ENCODE results near the gene DGKB. TPM values are rescaled to one million over a fixed set of nuclear protein-coding genes. Genes with fewer than 3 reads are reported as not detected.

The DGKB gene
- total RNA-seq, 1 donor from 2014 or later, result 5.5 TPM

DNA sequence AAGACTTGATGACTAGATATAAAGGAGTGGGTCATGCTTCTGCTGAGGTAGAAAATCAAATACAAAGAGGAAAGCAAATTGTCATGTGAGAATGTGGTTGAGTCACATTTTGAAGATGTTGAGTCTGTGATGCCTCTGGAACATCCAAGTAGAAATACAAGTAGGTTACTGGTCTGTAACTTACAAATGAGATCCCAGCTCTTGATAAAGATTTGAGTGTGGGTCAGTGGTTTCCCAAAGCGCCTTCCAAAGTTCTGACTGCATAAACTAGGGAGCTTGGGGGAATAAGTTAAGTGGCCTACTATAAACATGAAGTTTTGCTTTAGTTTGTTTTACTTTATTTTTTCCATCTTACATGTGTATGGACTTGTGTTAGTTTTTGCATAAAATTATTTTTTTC, 768.8 kb downstream of the DGKB start:
- H3K4me1 ChIP-seq, result no peaks in the 10 kb centered on the region
- TF ChIP-seq, protein P1, sequence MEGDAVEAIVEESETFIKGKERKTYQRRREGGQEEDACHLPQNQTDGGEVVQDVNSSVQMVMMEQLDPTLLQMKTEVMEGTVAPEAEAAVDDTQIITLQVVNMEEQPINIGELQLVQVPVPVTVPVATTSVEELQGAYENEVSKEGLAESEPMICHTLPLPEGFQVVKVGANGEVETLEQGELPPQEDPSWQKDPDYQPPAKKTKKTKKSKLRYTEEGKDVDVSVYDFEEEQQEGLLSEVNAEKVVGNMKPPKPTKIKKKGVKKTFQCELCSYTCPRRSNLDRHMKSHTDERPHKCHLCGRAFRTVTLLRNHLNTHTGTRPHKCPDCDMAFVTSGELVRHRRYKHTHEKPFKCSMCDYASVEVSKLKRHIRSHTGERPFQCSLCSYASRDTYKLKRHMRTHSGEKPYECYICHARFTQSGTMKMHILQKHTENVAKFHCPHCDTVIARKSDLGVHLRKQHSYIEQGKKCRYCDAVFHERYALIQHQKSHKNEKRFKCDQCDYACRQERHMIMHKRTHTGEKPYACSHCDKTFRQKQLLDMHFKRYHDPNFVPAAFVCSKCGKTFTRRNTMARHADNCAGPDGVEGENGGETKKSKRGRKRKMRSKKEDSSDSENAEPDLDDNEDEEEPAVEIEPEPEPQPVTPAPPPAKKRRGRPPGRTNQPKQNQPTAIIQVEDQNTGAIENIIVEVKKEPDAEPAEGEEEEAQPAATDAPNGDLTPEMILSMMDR (IDR thresholded peaks at IDR 0.05), result no peak
- no peak for TF ChIP-seq EZH2phosphoT487 (IDR thresholded peaks at IDR 0.05)
- TF ChIP-seq EZH2 (IDR thresholded peaks at IDR 0.05), result no peak
- no peak overlapping the region for H2AFZ ChIP-seq (replicated peaks)
- no peaks in the 10 kb centered on the region for H4K20me1 ChIP-seq (ENCODE audit: low read depth)
- Mint-ChIP-seq H3K4me1 (no peaks in the 10 kb centered on the region), H3K27me3 (ENCODE audit: insufficient read depth, low read depth) (no peaks in the 10 kb centered on the region), H3K27ac (no peak overlapping the region), H3K4me3 (no peak overlapping the region), H3K9me3 (peaks cover 2% of the 10 kb centered on the region), H3K36me3 (no peaks in the 10 kb centered on the region)
- no peak overlapping the region for H3K9ac ChIP-seq
- no peak overlapping the region for H3K4me2 ChIP-seq
- DNase-seq (ENCODE audit: low spot score), result no peak
- H3F3A ChIP-seq (ENCODE audit: low read depth), result no peaks in the 10 kb centered on the region
- no peaks in the 10 kb centered on the region for H3K27me3 ChIP-seq
- no peak overlapping the region for H3K27ac ChIP-seq
- no peaks in the 10 kb centered on the region for H3K79me2 ChIP-seq (ENCODE audit: low read depth)
- H3K36me3 ChIP-seq, result no peaks in the 10 kb centered on the region
- no peak overlapping the region for H3K4me3 ChIP-seq
- no peaks in the 10 kb centered on the region for H3K9me3 ChIP-seq (ENCODE audit: low read depth)

DNA sequence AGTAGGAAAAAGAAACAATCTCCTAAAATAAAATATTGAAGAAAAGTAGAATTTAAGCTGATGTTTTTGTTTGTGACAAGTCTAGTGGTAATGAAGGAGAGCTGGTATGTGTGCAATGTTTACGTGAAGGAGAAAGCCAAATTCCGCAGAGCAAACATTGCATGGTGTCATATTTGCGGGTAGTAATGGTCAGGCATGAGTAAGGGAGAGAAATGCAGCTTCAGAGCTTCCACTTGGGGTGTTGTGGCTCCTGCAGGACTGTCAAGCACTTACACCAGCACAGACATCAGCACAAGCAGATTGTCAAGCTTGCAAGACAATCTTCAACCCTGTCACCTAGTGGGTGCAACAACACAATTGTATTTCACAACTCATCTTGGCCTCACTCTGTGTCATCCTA, 776.6 kb downstream of the DGKB start:
- DNase-seq (ENCODE audit: low spot score), result peak; percentile 13
- H3K9me3 ChIP-seq (ENCODE audit: low read depth), result no peaks in the 10 kb centered on the region
- TF ChIP-seq, protein P1 (IDR thresholded peaks at IDR 0.05), result no peak
- TF ChIP-seq EZH2phosphoT487 (IDR thresholded peaks at IDR 0.05), result no peak
- no peak for TF ChIP-seq EZH2 (IDR thresholded peaks at IDR 0.05)
- H3K27me3 ChIP-seq, result no peaks in the 10 kb centered on the region
- no peaks in the 10 kb centered on the region for H3K36me3 Mint-ChIP-seq
- no peak overlapping the region for H3K27ac Mint-ChIP-seq
- peak overlapping the region; percentile 60 for H2AFZ ChIP-seq (replicated peaks)
- no peak overlapping the region for H3K4me3 ChIP-seq
- no peaks in the 10 kb centered on the region for H3F3A ChIP-seq (ENCODE audit: low read depth)
- no peaks in the 10 kb centered on the region for H3K36me3 ChIP-seq
- no peak overlapping the region for H3K4me3 Mint-ChIP-seq
- no peak overlapping the region for H3K27ac ChIP-seq
- no peaks in the 10 kb centered on the region for H4K20me1 ChIP-seq (ENCODE audit: low read depth)
- no peaks in the 10 kb centered on the region for H3K9me3 Mint-ChIP-seq
- H3K79me2 ChIP-seq (ENCODE audit: low read depth), result no peaks in the 10 kb centered on the region
- no peaks in the 10 kb centered on the region for H3K27me3 Mint-ChIP-seq (ENCODE audit: insufficient read depth, low read depth)
- H3K4me2 ChIP-seq, result no peak overlapping the region
- no peaks in the 10 kb centered on the region for H3K4me1 ChIP-seq
- H3K4me1 Mint-ChIP-seq, result no peaks in the 10 kb centered on the region
- no peak overlapping the region for H3K9ac ChIP-seq

DNA sequence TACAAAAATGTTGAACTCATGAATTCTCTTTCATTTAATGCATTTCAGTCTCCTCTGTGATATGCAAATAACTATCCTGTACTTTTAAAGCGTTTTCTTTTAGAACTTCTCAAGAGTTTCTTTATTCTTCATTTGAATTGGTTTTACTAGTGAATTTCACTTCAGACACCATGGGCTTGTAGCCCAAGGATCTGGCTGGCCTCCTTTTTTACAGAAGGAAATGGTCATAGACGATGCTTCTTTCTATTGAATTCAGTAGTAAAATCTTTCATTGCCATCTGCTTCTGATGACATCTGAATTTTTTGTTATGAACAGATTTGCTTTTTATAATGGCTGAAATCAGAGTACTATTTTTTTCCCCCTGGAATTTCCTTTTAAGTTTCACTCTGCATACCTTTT, 777.8 kb downstream of the DGKB start:
- no peaks in the 10 kb centered on the region for H3K79me2 ChIP-seq (ENCODE audit: low read depth)
- DNase-seq (ENCODE audit: low spot score), result no peak
- no peak overlapping the region for H3K27ac ChIP-seq
- H3K9me3 Mint-ChIP-seq, result no peaks in the 10 kb centered on the region
- no peak overlapping the region for H3K4me3 ChIP-seq
- H3F3A ChIP-seq (ENCODE audit: low read depth), result no peaks in the 10 kb centered on the region
- no peaks in the 10 kb centered on the region for H3K4me1 Mint-ChIP-seq
- H3K4me1 ChIP-seq, result no peaks in the 10 kb centered on the region
- H3K27me3 Mint-ChIP-seq (ENCODE audit: insufficient read depth, low read depth), result no peaks in the 10 kb centered on the region
- H2AFZ ChIP-seq (replicated peaks), result no peak overlapping the region
- TF ChIP-seq EZH2 (IDR thresholded peaks at IDR 0.05) (no peak), EZH2phosphoT487 (IDR thresholded peaks at IDR 0.05) (no peak)
- TF ChIP-seq, protein P1 (IDR thresholded peaks at IDR 0.05), result no peak
- H3K27ac Mint-ChIP-seq, result no peak overlapping the region
- no peak overlapping the region for H3K4me3 Mint-ChIP-seq
- no peaks in the 10 kb centered on the region for H3K36me3 Mint-ChIP-seq
- no peaks in the 10 kb centered on the region for H3K27me3 ChIP-seq
- no peaks in the 10 kb centered on the region for H4K20me1 ChIP-seq (ENCODE audit: low read depth)
- no peak overlapping the region for H3K4me2 ChIP-seq
- no peaks in the 10 kb centered on the region for H3K36me3 ChIP-seq
- H3K9me3 ChIP-seq (ENCODE audit: low read depth), result no peaks in the 10 kb centered on the region
- H3K9ac ChIP-seq, result no peak overlapping the region
